ENCODE data around the gene SRPK1.

SRPK1 gene

GRCh38 chr6:35920793-35921732 is at the start of gene SRPK1:
SRPK1 (minus strand) TSS chr6:35921098; CDS start chr6:35921056, 42 bp downstream.
- TF ChIP-seq, protein P1, sequence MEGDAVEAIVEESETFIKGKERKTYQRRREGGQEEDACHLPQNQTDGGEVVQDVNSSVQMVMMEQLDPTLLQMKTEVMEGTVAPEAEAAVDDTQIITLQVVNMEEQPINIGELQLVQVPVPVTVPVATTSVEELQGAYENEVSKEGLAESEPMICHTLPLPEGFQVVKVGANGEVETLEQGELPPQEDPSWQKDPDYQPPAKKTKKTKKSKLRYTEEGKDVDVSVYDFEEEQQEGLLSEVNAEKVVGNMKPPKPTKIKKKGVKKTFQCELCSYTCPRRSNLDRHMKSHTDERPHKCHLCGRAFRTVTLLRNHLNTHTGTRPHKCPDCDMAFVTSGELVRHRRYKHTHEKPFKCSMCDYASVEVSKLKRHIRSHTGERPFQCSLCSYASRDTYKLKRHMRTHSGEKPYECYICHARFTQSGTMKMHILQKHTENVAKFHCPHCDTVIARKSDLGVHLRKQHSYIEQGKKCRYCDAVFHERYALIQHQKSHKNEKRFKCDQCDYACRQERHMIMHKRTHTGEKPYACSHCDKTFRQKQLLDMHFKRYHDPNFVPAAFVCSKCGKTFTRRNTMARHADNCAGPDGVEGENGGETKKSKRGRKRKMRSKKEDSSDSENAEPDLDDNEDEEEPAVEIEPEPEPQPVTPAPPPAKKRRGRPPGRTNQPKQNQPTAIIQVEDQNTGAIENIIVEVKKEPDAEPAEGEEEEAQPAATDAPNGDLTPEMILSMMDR (conservative IDR thresholded peaks at IDR 0.05): no peak
- H3K27ac ChIP-seq: peak within 1 kb of the TSS; percentile 81

GRCh38 chr6:35970181-35970580 is 49.3 kb upstream of the SRPK1 start:
- no peak overlapping the region for H3K27ac ChIP-seq
- TF ChIP-seq, protein P1 (conservative IDR thresholded peaks at IDR 0.05): no peak

- no peak overlapping the region for H3K27ac ChIP-seq
- TF ChIP-seq, protein P1 (conservative IDR thresholded peaks at IDR 0.05): no peak
Measured at GRCh38 chr6:35969646-35970045, 48.7 kb upstream of the SRPK1 start.

DNA sequence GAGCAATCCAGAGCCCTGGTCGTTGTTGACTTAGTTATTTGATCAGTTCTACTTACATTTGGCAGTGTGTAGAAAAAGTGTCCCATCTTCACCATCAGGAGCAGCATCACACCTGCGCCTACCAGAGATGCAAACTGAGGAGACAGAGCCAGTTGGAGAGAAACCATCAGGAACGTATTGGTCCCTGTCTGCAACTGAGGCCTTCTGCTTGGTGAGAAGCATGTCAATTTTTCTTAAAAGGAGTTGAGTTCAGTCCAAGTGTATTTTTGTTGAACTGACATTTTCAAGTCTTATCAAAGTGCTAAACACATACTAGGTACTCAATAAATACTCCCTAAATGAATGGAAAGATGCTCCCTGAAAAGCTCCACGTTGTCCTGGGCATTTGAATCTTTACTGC is 47.9 kb upstream of the SRPK1 start:
- TF ChIP-seq, protein P1 (conservative IDR thresholded peaks at IDR 0.05): no peak
- H3K27ac ChIP-seq: no peak overlapping the region

DNA sequence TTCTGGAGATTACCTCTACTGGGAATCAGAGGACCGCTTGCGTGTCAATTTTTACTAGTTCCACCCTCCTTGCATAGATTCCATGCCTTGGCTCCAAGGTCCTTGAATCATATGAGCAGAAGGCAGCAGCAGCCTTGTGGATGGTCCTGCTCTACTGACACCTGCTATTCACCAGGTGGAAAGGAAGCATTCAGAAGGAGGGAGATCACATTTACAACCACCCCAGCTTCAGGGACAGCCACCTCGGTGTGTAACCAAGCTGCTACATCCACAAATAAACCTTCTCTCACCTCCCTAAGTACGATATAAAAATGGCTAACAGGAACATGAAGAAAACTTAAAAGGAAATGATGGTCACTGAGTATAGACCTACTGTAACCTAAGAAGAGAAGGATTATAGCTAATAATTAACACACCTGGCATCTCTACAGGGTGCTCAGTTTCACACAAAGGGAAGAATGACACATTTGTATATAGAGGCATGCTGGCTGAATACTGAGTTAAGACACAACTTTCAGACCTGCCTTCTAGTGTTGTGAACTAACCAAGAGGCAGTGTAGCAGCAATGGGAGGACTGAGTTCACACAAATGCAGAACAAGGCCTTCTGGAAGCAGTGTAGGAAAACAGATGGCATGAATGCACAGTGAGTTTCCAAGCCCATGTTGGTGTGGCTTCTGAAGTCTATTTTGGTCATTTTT is 46.3 kb upstream of the SRPK1 start:
- peak overlapping the region; percentile 47 for H3K27ac ChIP-seq
- TF ChIP-seq, protein P1 (conservative IDR thresholded peaks at IDR 0.05): no peak

GRCh38 chr6:35962779-35963560 is 42.1 kb upstream of the SRPK1 start:
- no peak overlapping the region for H3K27ac ChIP-seq
- TF ChIP-seq, protein P1 (conservative IDR thresholded peaks at IDR 0.05): no peak

GRCh38 chr6:35960187-35960586 is 39.3 kb upstream of the SRPK1 start:
- TF ChIP-seq, protein P1 (conservative IDR thresholded peaks at IDR 0.05): no peak

More at GRCh38 chr6:35960187-35960586, 39.3 kb upstream of the SRPK1 start:
- H3K27ac ChIP-seq: no peak overlapping the region
